IgD-negative memory B cell (primary cell): ENCODE measurements around the gene PPM1L. TPM values are rescaled to one million over a fixed set of nuclear protein-coding genes. Genes with fewer than 3 reads are reported as not detected.

Experiments used
- H3K27ac Mint-ChIP-seq, 3 donors: one replicate each; pipeline ENCODE4 v1.8.0; 2020 to 2022; ENCODE audit warnings: mild to moderate bottlenecking in 3 of 3, mixed read lengths in 3 of 3, moderate library complexity in 1 of 3
- H3K27me3 Mint-ChIP-seq: one replicate; pipeline ENCODE4 v1.8.0; 2021; ENCODE audit warnings: mixed read lengths
- H3K36me3 Mint-ChIP-seq: one replicate; pipeline ENCODE4 v1.8.0; 2020; ENCODE audit warnings: mild to moderate bottlenecking, mixed read lengths
- H3K4me1 Mint-ChIP-seq, 3 donors: one replicate each; pipeline ENCODE4 v1.8.0; 2020 to 2022; ENCODE audit warnings: mixed read lengths in 3 of 3, mild to moderate bottlenecking in 1 of 3
- H3K4me3 Mint-ChIP-seq, 4 donors: one replicate each; pipeline ENCODE4 v1.8.0; 2020 to 2022; ENCODE audit warnings: mild to moderate bottlenecking in 4 of 4, mixed read lengths in 4 of 4, moderate library complexity in 3 of 4
- H3K9me3 Mint-ChIP-seq, 3 donors: one replicate each; pipeline ENCODE4 v1.8.0; 2020 to 2021; ENCODE audit warnings: mixed read lengths in 3 of 3, mild to moderate bottlenecking in 1 of 3
- polyA plus RNA-seq: library from polyadenylated mRNA; unstranded; fragments of 300-500 nt; fragmentation: Illumina TruSeq; gene quantifications from one replicate; pipeline ENCODE4 v1.2.3, GENCODE V29; 2021

PPM1L gene
- polyA plus RNA-seq, 1 donor from 2014 or later = 3.0 TPM

- Mint-ChIP-seq H3K4me1 (peaks cover 4 to 5% (median 5%) of the 10 kb centered on the region in 3 donors), H3K27ac (no peak overlapping the region), H3K27me3 (no peaks in the 10 kb centered on the region), H3K36me3 (no peaks in the 10 kb centered on the region), H3K9me3 (no peaks in the 10 kb centered on the region), H3K4me3 (no peak overlapping the region)
Observed at GRCh38 chr3:160809453-160809852, 53.4 kb downstream of the PPM1L start.

GRCh38 chr3:160810362-160811236 is 54.6 kb downstream of the PPM1L start:
- no peaks in the 10 kb centered on the region for H3K9me3 Mint-ChIP-seq
- no peak overlapping the region for H3K27ac Mint-ChIP-seq
- H3K27me3 Mint-ChIP-seq = no peaks in the 10 kb centered on the region
- no peak overlapping the region for H3K4me3 Mint-ChIP-seq
- H3K4me1 Mint-ChIP-seq = peaks cover 4 to 5% (median 5%) of the 10 kb centered on the region in 3 donors
- no peaks in the 10 kb centered on the region for H3K36me3 Mint-ChIP-seq

- Mint-ChIP-seq H3K27me3 (no peaks in the 10 kb centered on the region), H3K27ac (no peak overlapping the region), H3K4me1 (peaks cover 4 to 5% (median 5%) of the 10 kb centered on the region in 3 donors), H3K9me3 (no peaks in the 10 kb centered on the region), H3K4me3 (no peak overlapping the region), H3K36me3 (no peaks in the 10 kb centered on the region)
Observed at GRCh38 chr3:160811237-160811548, 55.2 kb downstream of the PPM1L start.

- Mint-ChIP-seq H3K27ac (no peak overlapping the region), H3K4me1 (peaks cover 4 to 5% (median 5%) of the 10 kb centered on the region in 3 donors), H3K9me3 (peaks cover 0 to 1% (median 0%) of the 10 kb centered on the region in 3 donors), H3K27me3 (no peaks in the 10 kb centered on the region), H3K4me3 (no peak overlapping the region), H3K36me3 (no peaks in the 10 kb centered on the region)
Observed at GRCh38 chr3:160812304-160812703, 56.3 kb downstream of the PPM1L start.

GRCh38 chr3:160815280-160815679 is 59.2 kb downstream of the PPM1L start:
- Mint-ChIP-seq H3K4me3 (no peak overlapping the region), H3K4me1 (peaks cover 2 to 6% (median 4%) of the 10 kb centered on the region in 3 donors), H3K9me3 (peaks cover 0 to 3% (median 0%) of the 10 kb centered on the region in 3 donors), H3K27me3 (no peaks in the 10 kb centered on the region), H3K36me3 (no peaks in the 10 kb centered on the region), H3K27ac (no peak overlapping the region)

GRCh38 chr3:160820022-160820421 is 64.0 kb downstream of the PPM1L start:
- Mint-ChIP-seq H3K4me3 (peak overlapping the region in 1 of 4 donors; percentile 40), H3K27ac (no peak overlapping the region), H3K9me3 (peaks cover 0 to 3% (median 0%) of the 10 kb centered on the region in 3 donors)

GRCh38 chr3:160820430-160820829 is 64.4 kb downstream of the PPM1L start:
- Mint-ChIP-seq H3K27me3 (no peaks in the 10 kb centered on the region), H3K27ac (no peak overlapping the region), H3K4me1 (peaks cover 0 to 2% (median 0%) of the 10 kb centered on the region in 3 donors), H3K9me3 (peaks cover 0 to 3% (median 0%) of the 10 kb centered on the region in 3 donors), H3K36me3 (no peaks in the 10 kb centered on the region), H3K4me3 (no peak overlapping the region)

More at GRCh38 chr3:160820022-160820421, 64.0 kb downstream of the PPM1L start:
- Mint-ChIP-seq H3K27me3 (no peaks in the 10 kb centered on the region), H3K36me3 (no peaks in the 10 kb centered on the region), H3K4me1 (peaks cover 0 to 2% (median 0%) of the 10 kb centered on the region in 3 donors)

- Mint-ChIP-seq H3K27me3 (no peaks in the 10 kb centered on the region), H3K27ac (no peak overlapping the region), H3K4me3 (no peak overlapping the region), H3K4me1 (no peaks in the 10 kb centered on the region), H3K9me3 (peaks cover 0 to 1% (median 0%) of the 10 kb centered on the region in 3 donors), H3K36me3 (no peaks in the 10 kb centered on the region)
Observed at GRCh38 chr3:160822936-160823335, 66.9 kb downstream of the PPM1L start.

- Mint-ChIP-seq H3K27ac (no peak overlapping the region), H3K4me3 (no peak overlapping the region), H3K4me1 (no peaks in the 10 kb centered on the region), H3K36me3 (no peaks in the 10 kb centered on the region), H3K27me3 (no peaks in the 10 kb centered on the region), H3K9me3 (no peaks in the 10 kb centered on the region)
Observed at GRCh38 chr3:160825311-160825800, 69.3 kb downstream of the PPM1L start.

GRCh38 chr3:160826408-160826807 is 70.4 kb downstream of the PPM1L start:
- no peak overlapping the region for H3K27ac Mint-ChIP-seq
- H3K4me1 Mint-ChIP-seq = no peaks in the 10 kb centered on the region
- H3K9me3 Mint-ChIP-seq = no peaks in the 10 kb centered on the region
- no peaks in the 10 kb centered on the region for H3K36me3 Mint-ChIP-seq
- no peak overlapping the region for H3K4me3 Mint-ChIP-seq
- H3K27me3 Mint-ChIP-seq = no peaks in the 10 kb centered on the region

- no peaks in the 10 kb centered on the region for H3K36me3 Mint-ChIP-seq
- H3K4me3 Mint-ChIP-seq = no peak overlapping the region
- H3K27me3 Mint-ChIP-seq = no peaks in the 10 kb centered on the region
- H3K27ac Mint-ChIP-seq = no peak overlapping the region
- no peaks in the 10 kb centered on the region for H3K4me1 Mint-ChIP-seq
- no peaks in the 10 kb centered on the region for H3K9me3 Mint-ChIP-seq
Observed at GRCh38 chr3:160826991-160827390, 71.0 kb downstream of the PPM1L start.

- peaks cover 0 to 1% (median 0%) of the 10 kb centered on the region in 3 donors for H3K4me1 Mint-ChIP-seq
- no peaks in the 10 kb centered on the region for H3K27me3 Mint-ChIP-seq
- H3K4me3 Mint-ChIP-seq = no peak overlapping the region
- H3K27ac Mint-ChIP-seq = peak overlapping the region in 1 of 3 donors; percentile 38
- H3K9me3 Mint-ChIP-seq = no peaks in the 10 kb centered on the region
- peaks cover 2% of the 10 kb centered on the region for H3K36me3 Mint-ChIP-seq
Observed at GRCh38 chr3:160827516-160827915, 71.5 kb downstream of the PPM1L start.

- H3K27me3 Mint-ChIP-seq = no peaks in the 10 kb centered on the region
- peaks cover 2% of the 10 kb centered on the region for H3K36me3 Mint-ChIP-seq
- no peak overlapping the region for H3K4me3 Mint-ChIP-seq
- no peak overlapping the region for H3K27ac Mint-ChIP-seq
- H3K9me3 Mint-ChIP-seq = no peaks in the 10 kb centered on the region
- peaks cover 0 to 3% (median 0%) of the 10 kb centered on the region in 3 donors for H3K4me1 Mint-ChIP-seq
Observed at GRCh38 chr3:160828880-160829279, 72.8 kb downstream of the PPM1L start.

GRCh38 chr3:160829486-160830009 is 73.5 kb downstream of the PPM1L start:
- no peak overlapping the region for H3K27ac Mint-ChIP-seq
- peaks cover 0 to 3% (median 0%) of the 10 kb centered on the region in 3 donors for H3K9me3 Mint-ChIP-seq
- peaks cover 4% of the 10 kb centered on the region for H3K36me3 Mint-ChIP-seq
- H3K4me3 Mint-ChIP-seq = no peak overlapping the region
- no peaks in the 10 kb centered on the region for H3K27me3 Mint-ChIP-seq
- H3K4me1 Mint-ChIP-seq = peaks cover 0 to 3% (median 0%) of the 10 kb centered on the region in 3 donors

GRCh38 chr3:160830796-160831195 is 74.8 kb downstream of the PPM1L start:
- peaks cover 0 to 4% (median 0%) of the 10 kb centered on the region in 3 donors for H3K9me3 Mint-ChIP-seq
- no peak overlapping the region for H3K27ac Mint-ChIP-seq
- H3K27me3 Mint-ChIP-seq = no peaks in the 10 kb centered on the region
- H3K4me3 Mint-ChIP-seq = no peak overlapping the region
- peaks cover 7% of the 10 kb centered on the region for H3K36me3 Mint-ChIP-seq
- peaks cover 0 to 3% (median 0%) of the 10 kb centered on the region in 3 donors for H3K4me1 Mint-ChIP-seq
